IMR-90 (cell line): ENCODE measurements around the gene IPO13. TPM values are rescaled to one million over a fixed set of nuclear protein-coding genes. Genes with fewer than 3 reads are reported as not detected.

Experiments
- ATAC-seq: fragments of 200-7000 bp; cut with Tn5 transposase; 2 replicates; pipeline ENCODE4 v1.9.1; 2020; ENCODE audit warnings: low read depth, mild to moderate bottlenecking, moderate library complexity
- BruUV-seq: library from RNA; stranded (reverse); fragments of 400-500 nt; replicated peaks from 2 replicates; lab custom pipeline; 2021; lab: Mats Ljungman, UMichigan
- CTCF ChIA-PET: fragments of 300-600 bp; formaldehyde crosslinking; extraction: SDS; loops from one replicate; lab custom pipeline; 2021; ENCODE audit warnings: antibody characterized with exemption; lab: Yijun Ruan, JAX
- POLR2A ChIA-PET: fragments of 300-600 bp; sonication (Branson Sonifier 250); formaldehyde crosslinking; loops from one replicate; lab custom pipeline; 2022; ENCODE audit warnings: antibody characterized with exemption; ENCODE audit not compliant: unreplicated experiment; lab: Charles Lee
- DNase-seq: peaks from one replicate; pipeline ENCODE4 v3.0.0; 2013
- H2AFZ ChIP-seq: replicated peaks from 2 replicates; pipeline ENCODE3; 2013; ENCODE audit warnings: low read length, mild to moderate bottlenecking; ENCODE audit not compliant: poor library complexity
- H2AK5ac ChIP-seq: 2 replicates; pipeline ENCODE4 v1.6.1; 2013; ENCODE audit warnings: low read depth, low read length, inconsistent platforms
- H2AK9ac ChIP-seq: replicated peaks from 2 replicates; pipeline ENCODE3; 2013; ENCODE audit warnings: mild to moderate bottlenecking, low read depth, low read length, moderate library complexity; ENCODE audit not compliant: poor library complexity
- H2BK120ac ChIP-seq: 2 replicates; pipeline ENCODE4 v1.6.1; 2013; ENCODE audit warnings: low read depth, low read length, inconsistent platforms
- H2BK15ac ChIP-seq: 3 replicates; pipeline ENCODE4 v1.6.1; 2013; ENCODE audit warnings: low read depth, low read length, inconsistent platforms
- H2BK20ac ChIP-seq: 2 replicates; pipeline ENCODE4 v1.6.1; 2013; ENCODE audit warnings: low read depth, mild to moderate bottlenecking, inconsistent platforms, low read length, moderate library complexity
- H2BK5ac ChIP-seq: 2 replicates; pipeline ENCODE4 v1.6.1; 2013; ENCODE audit warnings: mild to moderate bottlenecking, low read depth, low read length, inconsistent platforms; ENCODE audit not compliant: poor library complexity, severe bottlenecking
- H3K14ac ChIP-seq: replicated peaks from 2 replicates; pipeline ENCODE4 v1.6.1; 2013; ENCODE audit warnings: low read depth, low read length, inconsistent platforms
- H3K18ac ChIP-seq: 2 replicates; pipeline ENCODE4 v1.6.1; 2013; ENCODE audit warnings: low read depth, low read length, control low read depth
- H3K23ac ChIP-seq: 2 replicates; pipeline ENCODE4 v1.6.1; 2013; ENCODE audit warnings: low read depth, low read length, inconsistent platforms
- H3K27ac ChIP-seq: 2 replicates; pipeline ENCODE4 v1.5.1; 2013; ENCODE audit warnings: mild to moderate bottlenecking, control low read depth, low read length; ENCODE audit not compliant: insufficient read depth
- H3K27me3 ChIP-seq: 2 replicates; pipeline ENCODE4 v1.6.1; 2013; ENCODE audit warnings: low read length; ENCODE audit not compliant: control insufficient read depth, insufficient read depth
- H3K36me3 ChIP-seq: 2 replicates; pipeline ENCODE4 v1.6.1; 2013; ENCODE audit warnings: low read length, mixed read lengths; ENCODE audit not compliant: control insufficient read depth, insufficient read depth
- H3K4ac ChIP-seq: 2 replicates; pipeline ENCODE4 v1.6.1; 2013; ENCODE audit warnings: low read depth, low read length, inconsistent platforms
- H3K4me1 ChIP-seq: 2 replicates; pipeline ENCODE4 v1.6.1; 2013; ENCODE audit warnings: low read length, mixed read lengths; ENCODE audit not compliant: control insufficient read depth, insufficient read depth
- H3K4me2 ChIP-seq: 2 replicates; pipeline ENCODE4 v1.6.1; 2013; ENCODE audit warnings: low read depth, mild to moderate bottlenecking, control low read depth, low read length, moderate library complexity
- H3K4me3 ChIP-seq: 2 replicates; pipeline ENCODE4 v1.5.1; 2013; ENCODE audit warnings: low read depth, mild to moderate bottlenecking, control low read depth, low read length, moderate library complexity; ENCODE audit not compliant: insufficient read depth
- H3K56ac ChIP-seq: 2 replicates; pipeline ENCODE4 v1.6.1; 2013; ENCODE audit warnings: low read length, inconsistent platforms; ENCODE audit not compliant: insufficient read depth; ENCODE audit errors: extremely low read depth
- H3K79me1 ChIP-seq, 2 experiments: 2 replicates each; pipeline ENCODE4 v1.6.1; 2013; ENCODE audit warnings: low read length in 2 of 2, inconsistent platforms in 1 of 2, low read depth in 1 of 2
- H3K9ac ChIP-seq: 2 replicates; pipeline ENCODE4 v1.6.1; 2013; ENCODE audit warnings: low read depth, low read length, control low read depth
- H3K9me1 ChIP-seq: 2 replicates; pipeline ENCODE4 v1.6.1; 2013; ENCODE audit warnings: low read length, inconsistent platforms; ENCODE audit not compliant: insufficient read depth
- H3K9me3 ChIP-seq: 2 replicates; pipeline ENCODE4 v1.6.1; 2013; ENCODE audit warnings: low read length; ENCODE audit not compliant: control insufficient read depth, insufficient read depth
- H4K20me1 ChIP-seq: 2 replicates; pipeline ENCODE4 v1.6.1; 2013; ENCODE audit warnings: low read length, inconsistent platforms; ENCODE audit not compliant: insufficient read depth
- H4K5ac ChIP-seq: 2 replicates; pipeline ENCODE4 v1.6.1; 2013; ENCODE audit warnings: mild to moderate bottlenecking, low read depth, low read length, control low read depth
- H4K8ac ChIP-seq, 2 experiments: 2 replicates each; pipeline ENCODE4 v1.6.1; 2013; ENCODE audit warnings: low read depth in 2 of 2, low read length in 2 of 2, control low read depth in 1 of 2, inconsistent platforms in 1 of 2
- H4K91ac ChIP-seq: 2 replicates; pipeline ENCODE4 v1.6.1; 2013; ENCODE audit warnings: low read depth, low read length, inconsistent platforms; ENCODE audit not compliant: insufficient read depth
- BHLHE40 ChIP-seq: fragments of 150-350 bp; IDR thresholded peaks from 2 replicates; pipeline ENCODE4 v1.6.1; 2016; ENCODE audit warnings: mild to moderate bottlenecking, low read depth, low read length
- CEBPB ChIP-seq: IDR thresholded peaks from 2 replicates; pipeline ENCODE4 v1.6.1; 2012; ENCODE audit warnings: low read depth, low read length, improper control_type of control experiment
- CHD1 ChIP-seq: IDR thresholded peaks from 2 replicates; pipeline ENCODE4 v1.6.1; 2012; ENCODE audit warnings: low read depth, low read length, improper control_type of control experiment
- FOS ChIP-seq: fragments of 150-350 bp; IDR thresholded peaks from 2 replicates; pipeline ENCODE4 v1.6.1; 2016; ENCODE audit warnings: low read depth, low read length
- MAFK ChIP-seq: IDR thresholded peaks from 2 replicates; pipeline ENCODE4 v1.6.1; 2012; ENCODE audit warnings: low read depth, low read length, improper control_type of control experiment
- MAZ ChIP-seq: IDR thresholded peaks from 2 replicates; pipeline ENCODE4 v1.6.1; 2012; ENCODE audit warnings: low read depth, mild to moderate bottlenecking, low read length, improper control_type of control experiment, moderate library complexity, borderline replicate concordance
- MXI1 ChIP-seq: IDR thresholded peaks from 2 replicates; pipeline ENCODE4 v1.6.1; 2012; ENCODE audit warnings: low read depth, mild to moderate bottlenecking, low read length, moderate library complexity, borderline replicate concordance
- NFE2L2 ChIP-seq: fragments of 150-350 bp; IDR thresholded peaks from 2 replicates; pipeline ENCODE4 v1.6.1; 2016; ENCODE audit warnings: low read depth, mild to moderate bottlenecking, low read length
- POLR2A ChIP-seq: IDR thresholded peaks from 2 replicates; pipeline ENCODE4 v1.6.1; 2012; ENCODE audit warnings: mild to moderate bottlenecking, low read depth, low read length
- RAD21 ChIP-seq: IDR thresholded peaks from 2 replicates; pipeline ENCODE4 v1.6.1; 2012; ENCODE audit warnings: low read length, improper control_type of control experiment
- RCOR1 ChIP-seq: IDR thresholded peaks from 2 replicates; pipeline ENCODE4 v1.6.1; 2012; ENCODE audit warnings: mild to moderate bottlenecking, low read length, improper control_type of control experiment; ENCODE audit not compliant: insufficient replicate concordance
- RFX5 ChIP-seq: IDR thresholded peaks from 2 replicates; pipeline ENCODE4 v1.8.0; 2012; ENCODE audit warnings: low read depth, mild to moderate bottlenecking, low read length, moderate library complexity
- SMC3 ChIP-seq: fragments of 150-350 bp; IDR thresholded peaks from 2 replicates; pipeline ENCODE4 v1.6.1; 2016; ENCODE audit warnings: low read depth, mild to moderate bottlenecking, antibody characterized with exemption, low read length, moderate library complexity
- WGBS, 2 experiments: methylation state at CpG; one replicate each; pipeline versions ENCODE4 v1.1.5 to v1.1.7; 2013; ENCODE audit warnings: missing lambda C conversion rate in 2 of 2; ENCODE audit not compliant: insufficient read length in 1 of 2; ENCODE audit errors: extremely low coverage in 2 of 2; 5-methylcytosine and 5-hydroxymethylcytosine counted together
- dilution Hi-C: fragments of 300-500 bp; cut with HindIII; formaldehyde crosslinking; loops from one replicate; pipeline ENCODE4 v1.14.3; 2018; ENCODE audit warnings: low sequenced_read_pairs; ENCODE audit not compliant: unreplicated experiment
- in situ Hi-C: fragments of 300-500 bp; cut with MboI; formaldehyde crosslinking; loops from 3 replicates; pipeline ENCODE4 v1.14.3; 2019; ENCODE audit warnings: low sequenced_read_pairs, inconsistent platforms, mixed read lengths
- intact Hi-C: fragments of 100-400 bp; cut with micrococcal nuclease; formaldehyde crosslinking; loops from 2 replicates; pipeline ENCODE4 v1.10.0; 2022
- polyA plus RNA-seq, 3 experiments: library from polyadenylated mRNA; depleted of rRNA; stranded (reverse); fragments of >200 nt; gene quantifications; 2 replicates each; pipeline ENCODE4 v1.2.3, GENCODE V29; 2012; ENCODE audit warnings: low replicate concordance in 1 of 3
- total RNA-seq: library from RNA; depleted of rRNA; stranded (reverse); fragments of >200 nt; gene quantifications from 2 replicates; pipeline ENCODE4 v1.2.3, GENCODE V29; 2012
- TF ChIP-seq, protein P1 (sequence below): fragments of 150-350 bp; IDR thresholded peaks from 2 replicates; pipeline ENCODE4 v1.6.1; 2017; ENCODE audit warnings: mild to moderate bottlenecking, antibody characterized with exemption, low read length, low read depth
- TF ChIP-seq, protein P2 (sequence below): fragments of 150-350 bp; IDR thresholded peaks from 2 replicates; pipeline ENCODE4 v1.6.1; 2016; ENCODE audit warnings: low read depth, mild to moderate bottlenecking, low read length, moderate library complexity, borderline replicate concordance
- TF ChIP-seq, protein P3 (sequence below): conservative IDR thresholded peaks from 2 replicates; pipeline ENCODE4 v1.5.1; 2012; ENCODE audit warnings: mild to moderate bottlenecking, low read depth, low read length, improper control_type of control experiment

The IPO13 gene
- total and polyA plus RNA-seq, 2 of the 4 experiments (the other 2 are of a cell fraction) = 15.2 to 18.7 TPM

- Histone ChIP-seq H3K4me1 (no peaks in the 10 kb centered on the region), H2BK5ac (no peak overlapping the region), H3K79me1 (no peaks in the 10 kb centered on the region), H3K9me3 (no peaks in the 10 kb centered on the region), H3K4me2 (no peak overlapping the region), H2AFZ (no peak overlapping the region), H2BK120ac (no peak overlapping the region), H3K27me3 (no peaks in the 10 kb centered on the region), H3K56ac (no peak overlapping the region), H2AK9ac (no peak overlapping the region), H4K20me1 (no peaks in the 10 kb centered on the region), H2AK5ac (no peak overlapping the region), H3K36me3 (peaks cover 6% of the 10 kb centered on the region; the same call in 1 of the 2 replicates), H4K8ac (no peak overlapping the region), H3K18ac (no peak overlapping the region), H3K23ac (no peak overlapping the region), H3K14ac (no peak overlapping the region), H3K4me3 (no peak overlapping the region), H4K5ac (no peak overlapping the region), H3K9ac (no peak overlapping the region), H2BK15ac (no peak overlapping the region), H3K9me1 (no peaks in the 10 kb centered on the region), H4K91ac (no peak overlapping the region), H3K4ac (no peak overlapping the region; the same call in 1 of the 2 replicates), H3K27ac (no peak overlapping the region), H2BK20ac (no peak overlapping the region)
- DNase-seq = no peak
- dilution Hi-C loops (no loop called here), in situ Hi-C loops (loop anchor here (10.0 kb wide), 1 partner anchor 571 kb away; no protein-coding TSS in a partner anchor), intact Hi-C loops (no loop called here)
- CTCF ChIA-PET = interaction anchor here (0.7 to 1.6 kb wide), 3 partner anchors 9 to 79 kb away, joined by 3 to 7 read pairs (median 3); no protein-coding TSS in a partner anchor
- TF ChIP-seq CEBPB (no peak), FOS (no peak), MXI1 (no peak), MAFK (no peak), SMC3 (no peak), RCOR1 (no peak), MAZ (no peak), RAD21 (no peak), RFX5 (no peak), POLR2A (no peak), NFE2L2 (no peak), BHLHE40 (no peak), CHD1 (no peak)
- TF ChIP-seq, protein P1, sequence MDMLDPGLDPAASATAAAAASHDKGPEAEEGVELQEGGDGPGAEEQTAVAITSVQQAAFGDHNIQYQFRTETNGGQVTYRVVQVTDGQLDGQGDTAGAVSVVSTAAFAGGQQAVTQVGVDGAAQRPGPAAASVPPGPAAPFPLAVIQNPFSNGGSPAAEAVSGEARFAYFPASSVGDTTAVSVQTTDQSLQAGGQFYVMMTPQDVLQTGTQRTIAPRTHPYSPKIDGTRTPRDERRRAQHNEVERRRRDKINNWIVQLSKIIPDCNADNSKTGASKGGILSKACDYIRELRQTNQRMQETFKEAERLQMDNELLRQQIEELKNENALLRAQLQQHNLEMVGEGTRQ = no peak
- TF ChIP-seq, protein P2, sequence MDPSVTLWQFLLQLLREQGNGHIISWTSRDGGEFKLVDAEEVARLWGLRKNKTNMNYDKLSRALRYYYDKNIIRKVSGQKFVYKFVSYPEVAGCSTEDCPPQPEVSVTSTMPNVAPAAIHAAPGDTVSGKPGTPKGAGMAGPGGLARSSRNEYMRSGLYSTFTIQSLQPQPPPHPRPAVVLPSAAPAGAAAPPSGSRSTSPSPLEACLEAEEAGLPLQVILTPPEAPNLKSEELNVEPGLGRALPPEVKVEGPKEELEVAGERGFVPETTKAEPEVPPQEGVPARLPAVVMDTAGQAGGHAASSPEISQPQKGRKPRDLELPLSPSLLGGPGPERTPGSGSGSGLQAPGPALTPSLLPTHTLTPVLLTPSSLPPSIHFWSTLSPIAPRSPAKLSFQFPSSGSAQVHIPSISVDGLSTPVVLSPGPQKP = no peak
- TF ChIP-seq, protein P3, sequence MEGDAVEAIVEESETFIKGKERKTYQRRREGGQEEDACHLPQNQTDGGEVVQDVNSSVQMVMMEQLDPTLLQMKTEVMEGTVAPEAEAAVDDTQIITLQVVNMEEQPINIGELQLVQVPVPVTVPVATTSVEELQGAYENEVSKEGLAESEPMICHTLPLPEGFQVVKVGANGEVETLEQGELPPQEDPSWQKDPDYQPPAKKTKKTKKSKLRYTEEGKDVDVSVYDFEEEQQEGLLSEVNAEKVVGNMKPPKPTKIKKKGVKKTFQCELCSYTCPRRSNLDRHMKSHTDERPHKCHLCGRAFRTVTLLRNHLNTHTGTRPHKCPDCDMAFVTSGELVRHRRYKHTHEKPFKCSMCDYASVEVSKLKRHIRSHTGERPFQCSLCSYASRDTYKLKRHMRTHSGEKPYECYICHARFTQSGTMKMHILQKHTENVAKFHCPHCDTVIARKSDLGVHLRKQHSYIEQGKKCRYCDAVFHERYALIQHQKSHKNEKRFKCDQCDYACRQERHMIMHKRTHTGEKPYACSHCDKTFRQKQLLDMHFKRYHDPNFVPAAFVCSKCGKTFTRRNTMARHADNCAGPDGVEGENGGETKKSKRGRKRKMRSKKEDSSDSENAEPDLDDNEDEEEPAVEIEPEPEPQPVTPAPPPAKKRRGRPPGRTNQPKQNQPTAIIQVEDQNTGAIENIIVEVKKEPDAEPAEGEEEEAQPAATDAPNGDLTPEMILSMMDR = no peak
- no peak for ATAC-seq
- WGBS, 2 experiments = 48% methylated on average over 2 of the region's 5 CpGs; no CpG with 5 or more reads in 1 of the 2 experiments
- no TSS peak for BruUV-seq
- POLR2A ChIA-PET = no interaction called here
These were observed 67.2 kb downstream of the IPO13 start for GRCh38 chr1:44013949-44014348.
